Measurements from ENCODE around the gene PROCA1. TPM values are rescaled to one million over a fixed set of nuclear protein-coding genes. Genes with fewer than 3 reads are reported as not detected.

PROCA1 gene
- total and polyA plus RNA-seq, 2 experiments from 2014 or later, result 1.1 to 3.9 TPM

DNA sequence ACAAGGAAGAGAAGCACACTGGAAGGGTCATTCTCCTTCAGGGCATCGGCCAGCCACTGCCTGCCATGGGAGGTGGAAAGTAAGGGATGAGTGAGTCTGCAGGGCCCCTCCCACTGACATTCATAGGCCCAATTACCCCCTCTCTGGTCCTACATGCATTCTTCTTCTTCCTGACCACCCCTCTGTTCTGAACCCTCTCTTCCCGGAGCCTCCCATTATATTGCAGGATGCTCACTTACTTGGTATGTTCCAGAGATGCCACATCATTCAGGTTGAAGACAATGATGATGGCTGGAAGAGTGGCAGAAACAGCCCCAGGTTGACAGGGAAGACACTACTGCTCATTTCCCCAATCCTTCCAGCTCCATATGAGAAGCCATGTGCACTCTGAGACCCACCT lies 3.5 kb upstream of the PROCA1 start:
- H3K4me3 ChIP-seq, result no peak overlapping the region
- H3K9me3 ChIP-seq (ENCODE audit: low read depth), result no peaks in the 10 kb centered on the region
- no peak for DNase-seq (ENCODE audit: low spot score)
- no peaks in the 10 kb centered on the region for H3K9me2 ChIP-seq (replicated peaks; ENCODE audit: insufficient read depth)
- no peaks in the 10 kb centered on the region for H3K27me3 ChIP-seq
- H3K4me1 ChIP-seq (ENCODE audit: insufficient read depth), result peaks cover 33% of the 10 kb centered on the region
- no peak overlapping the region for H3K27ac ChIP-seq
- H3K36me3 ChIP-seq (replicated peaks; ENCODE audit: insufficient read depth, low read depth), result no peaks in the 10 kb centered on the region
- H4K20me1 ChIP-seq (ENCODE audit: insufficient read depth, poor library complexity, severe bottlenecking), result peaks cover 6% of the 10 kb centered on the region
- H3K79me2 ChIP-seq, result peaks cover 26% of the 10 kb centered on the region
- TF ChIP-seq, protein P1, sequence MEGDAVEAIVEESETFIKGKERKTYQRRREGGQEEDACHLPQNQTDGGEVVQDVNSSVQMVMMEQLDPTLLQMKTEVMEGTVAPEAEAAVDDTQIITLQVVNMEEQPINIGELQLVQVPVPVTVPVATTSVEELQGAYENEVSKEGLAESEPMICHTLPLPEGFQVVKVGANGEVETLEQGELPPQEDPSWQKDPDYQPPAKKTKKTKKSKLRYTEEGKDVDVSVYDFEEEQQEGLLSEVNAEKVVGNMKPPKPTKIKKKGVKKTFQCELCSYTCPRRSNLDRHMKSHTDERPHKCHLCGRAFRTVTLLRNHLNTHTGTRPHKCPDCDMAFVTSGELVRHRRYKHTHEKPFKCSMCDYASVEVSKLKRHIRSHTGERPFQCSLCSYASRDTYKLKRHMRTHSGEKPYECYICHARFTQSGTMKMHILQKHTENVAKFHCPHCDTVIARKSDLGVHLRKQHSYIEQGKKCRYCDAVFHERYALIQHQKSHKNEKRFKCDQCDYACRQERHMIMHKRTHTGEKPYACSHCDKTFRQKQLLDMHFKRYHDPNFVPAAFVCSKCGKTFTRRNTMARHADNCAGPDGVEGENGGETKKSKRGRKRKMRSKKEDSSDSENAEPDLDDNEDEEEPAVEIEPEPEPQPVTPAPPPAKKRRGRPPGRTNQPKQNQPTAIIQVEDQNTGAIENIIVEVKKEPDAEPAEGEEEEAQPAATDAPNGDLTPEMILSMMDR (IDR thresholded peaks at IDR 0.05; ENCODE audit: poor library complexity), result no peak
- TF ChIP-seq EZH2 (IDR thresholded peaks at IDR 0.05; ENCODE audit: borderline replicate concordance), result no peak
- no peak for TF ChIP-seq EZH2phosphoT487 (IDR thresholded peaks at IDR 0.05; ENCODE audit: low read depth, severe bottlenecking, unreplicated experiment)
- no peak overlapping the region for H2AFZ ChIP-seq
- 96% methylated on average over 2 of the region's 2 CpGs for WGBS (ENCODE audit: low lambda C conversion rate, missing lambda C conversion rate)
- H3K4me2 ChIP-seq, result no peak overlapping the region

- no peak for DNase-seq (ENCODE audit: low spot score)
- H3K79me2 ChIP-seq, result peaks cover 30% of the 10 kb centered on the region
- TF ChIP-seq, protein P1 (IDR thresholded peaks at IDR 0.05; ENCODE audit: poor library complexity), result no peak
- TF ChIP-seq EZH2phosphoT487 (IDR thresholded peaks at IDR 0.05; ENCODE audit: low read depth, severe bottlenecking, unreplicated experiment), result no peak
- no peak for TF ChIP-seq EZH2 (IDR thresholded peaks at IDR 0.05; ENCODE audit: borderline replicate concordance)
- H4K20me1 ChIP-seq (ENCODE audit: insufficient read depth, poor library complexity, severe bottlenecking), result peaks cover 5% of the 10 kb centered on the region
- no peak overlapping the region for H3K4me3 ChIP-seq
- no peaks in the 10 kb centered on the region for H3K9me2 ChIP-seq (replicated peaks; ENCODE audit: insufficient read depth)
- H3K4me2 ChIP-seq, result no peak overlapping the region
- 98% methylated on average over 3 of the region's 3 CpGs for WGBS (ENCODE audit: low lambda C conversion rate, missing lambda C conversion rate)
- no peaks in the 10 kb centered on the region for H3K36me3 ChIP-seq (replicated peaks; ENCODE audit: insufficient read depth, low read depth)
- H2AFZ ChIP-seq, result no peak overlapping the region
- H3K4me1 ChIP-seq (ENCODE audit: insufficient read depth), result peaks cover 40% of the 10 kb centered on the region
- no peaks in the 10 kb centered on the region for H3K9me3 ChIP-seq (ENCODE audit: low read depth)
- no peaks in the 10 kb centered on the region for H3K27me3 ChIP-seq
- no peak overlapping the region for H3K27ac ChIP-seq
Measured at GRCh38 chr17:28714281-28714680, 2.6 kb upstream of the PROCA1 start.

DNA sequence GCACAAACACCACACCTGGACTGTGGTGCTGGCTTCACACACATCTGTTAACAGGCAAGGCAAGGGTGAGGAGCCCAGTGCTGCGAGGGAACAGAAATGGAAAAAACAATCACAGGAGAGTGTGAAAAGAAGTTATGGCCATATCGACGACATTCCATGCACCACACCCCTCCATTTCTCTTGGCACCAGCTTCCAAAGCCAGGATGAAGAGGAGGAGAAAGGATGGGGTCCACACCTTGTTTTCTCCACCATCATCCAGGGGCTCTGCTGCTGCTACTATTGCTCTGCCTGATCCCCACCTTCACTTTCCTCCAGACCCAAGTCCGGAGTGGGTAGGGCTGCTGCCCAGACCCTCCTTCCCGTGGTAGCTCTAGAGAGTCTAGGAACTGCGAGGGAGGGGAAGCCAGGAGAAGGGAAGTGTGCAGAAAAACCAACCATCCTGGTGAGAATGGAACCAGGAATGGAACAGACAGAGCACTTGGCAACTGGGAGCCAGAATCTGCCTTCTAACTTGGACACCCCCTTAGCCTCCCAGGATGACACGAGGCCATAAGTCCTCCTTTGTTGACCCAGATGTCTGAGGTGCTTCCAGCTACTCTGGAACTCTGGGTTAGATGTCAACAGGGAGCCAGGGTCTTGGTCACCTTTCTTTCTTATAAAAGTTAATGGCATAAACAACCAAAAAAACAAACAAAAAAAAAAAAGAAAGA lies 1.2 kb upstream of the PROCA1 start:
- Histone ChIP-seq H4K20me1 (ENCODE audit: insufficient read depth, poor library complexity, severe bottlenecking) (peaks cover 5% of the 10 kb centered on the region), H3K27me3 (no peaks in the 10 kb centered on the region), H3K4me2 (peak overlapping the region; percentile 85), H3K9me3 (ENCODE audit: low read depth) (no peaks in the 10 kb centered on the region), H2AFZ (no peak overlapping the region), H3K4me3 (no peak overlapping the region), H3K4me1 (ENCODE audit: insufficient read depth) (peaks cover 30% of the 10 kb centered on the region), H3K36me3 (replicated peaks; ENCODE audit: insufficient read depth, low read depth) (no peaks in the 10 kb centered on the region), H3K27ac (peak overlapping the region; percentile 97), H3K79me2 (peaks cover 34% of the 10 kb centered on the region), H3K9me2 (replicated peaks; ENCODE audit: insufficient read depth) (no peaks in the 10 kb centered on the region)
- DNase-seq (ENCODE audit: low spot score), result no peak
- 79% methylated on average over 7 of the region's 7 CpGs for WGBS (ENCODE audit: low lambda C conversion rate, missing lambda C conversion rate)
- TF ChIP-seq, protein P1 (IDR thresholded peaks at IDR 0.05; ENCODE audit: poor library complexity), result no peak
- no peak for TF ChIP-seq EZH2 (IDR thresholded peaks at IDR 0.05; ENCODE audit: borderline replicate concordance)

Measured in hepatocyte (in vitro differentiated cells).